ENCODE results near the gene PRKCQ. TPM values are rescaled to one million over a fixed set of nuclear protein-coding genes. Genes with fewer than 3 reads are reported as not detected.

The PRKCQ gene
- total and polyA plus RNA-seq, 4 donors: 0.13 to 3.3 (median 0.45) TPM

DNA sequence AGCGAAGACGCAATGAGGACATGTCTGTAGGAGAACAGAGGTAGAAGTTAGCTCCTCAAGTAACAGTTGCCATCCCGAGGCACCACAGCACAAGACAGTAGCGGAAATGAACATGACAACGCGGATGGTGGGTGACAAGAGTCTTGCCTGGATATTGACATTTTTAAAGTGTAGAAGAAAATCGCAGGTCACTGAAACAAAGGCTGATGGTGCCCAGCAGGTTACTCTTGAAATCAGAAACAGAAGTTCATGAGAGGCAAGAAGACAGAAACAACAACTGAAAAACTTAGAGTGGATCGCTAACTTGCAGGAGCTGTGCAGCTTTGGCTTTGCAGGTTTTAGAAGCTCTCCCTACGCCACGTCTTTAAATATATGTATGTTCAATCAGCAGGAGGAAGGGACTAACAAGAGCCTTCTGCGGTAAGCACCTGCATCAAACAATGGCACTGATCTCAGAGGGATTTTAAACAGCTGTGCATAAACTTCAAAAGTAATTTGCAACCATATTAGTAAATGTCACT is 1.8 kb downstream of the PRKCQ start (continued):
- TF ChIP-seq GABPA (IDR thresholded peaks at IDR 0.05 in 1 of 2, conservative IDR thresholded peaks at IDR 0.05 in 1 of 2): no peak
- TF ChIP-seq FOXA1 (IDR thresholded peaks at IDR 0.05): no peak
- TF ChIP-seq, protein P1, sequence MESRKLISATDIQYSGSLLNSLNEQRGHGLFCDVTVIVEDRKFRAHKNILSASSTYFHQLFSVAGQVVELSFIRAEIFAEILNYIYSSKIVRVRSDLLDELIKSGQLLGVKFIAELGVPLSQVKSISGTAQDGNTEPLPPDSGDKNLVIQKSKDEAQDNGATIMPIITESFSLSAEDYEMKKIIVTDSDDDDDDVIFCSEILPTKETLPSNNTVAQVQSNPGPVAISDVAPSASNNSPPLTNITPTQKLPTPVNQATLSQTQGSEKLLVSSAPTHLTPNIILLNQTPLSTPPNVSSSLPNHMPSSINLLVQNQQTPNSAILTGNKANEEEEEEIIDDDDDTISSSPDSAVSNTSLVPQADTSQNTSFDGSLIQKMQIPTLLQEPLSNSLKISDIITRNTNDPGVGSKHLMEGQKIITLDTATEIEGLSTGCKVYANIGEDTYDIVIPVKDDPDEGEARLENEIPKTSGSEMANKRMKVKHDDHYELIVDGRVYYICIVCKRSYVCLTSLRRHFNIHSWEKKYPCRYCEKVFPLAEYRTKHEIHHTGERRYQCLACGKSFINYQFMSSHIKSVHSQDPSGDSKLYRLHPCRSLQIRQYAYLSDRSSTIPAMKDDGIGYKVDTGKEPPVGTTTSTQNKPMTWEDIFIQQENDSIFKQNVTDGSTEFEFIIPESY (IDR thresholded peaks at IDR 0.05): no peak
- TF ChIP-seq RXRA (IDR thresholded peaks at IDR 0.05): no peak
- TF ChIP-seq FOXA2 (IDR thresholded peaks at IDR 0.05): no peak
- TF ChIP-seq TAF1 (conservative IDR thresholded peaks at IDR 0.05): no peak

DNA sequence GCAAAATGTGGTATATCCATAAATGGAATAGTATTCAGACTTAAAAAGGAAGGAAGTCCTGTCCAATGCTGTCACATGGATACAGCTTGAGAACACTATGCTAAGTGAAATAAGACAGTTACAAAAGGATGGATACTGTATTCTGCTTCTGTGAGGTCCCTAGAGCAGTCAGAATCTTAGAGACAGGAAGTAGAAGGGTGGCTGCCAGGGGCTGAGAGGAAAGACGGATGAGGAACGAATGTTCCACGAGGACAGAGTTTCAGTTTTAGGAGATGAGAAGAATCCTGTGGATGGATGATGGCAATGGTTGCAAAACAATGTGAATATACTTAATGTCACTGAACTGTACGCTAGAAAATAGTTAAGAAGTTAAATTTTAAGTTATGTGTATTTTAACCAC is 3.8 kb downstream of the PRKCQ start:
- H3K9ac ChIP-seq (ENCODE audit: low read depth in 1 of 2, low read length in 2 of 2): no peak overlapping the region
- H3K4me3 ChIP-seq (ENCODE audit: low read depth in 1 of 3, low read length in 3 of 3): no peak overlapping the region
- H3K27ac ChIP-seq (ENCODE audit: low read depth in 1 of 2, low read length in 2 of 2): no peak overlapping the region
- H3K9me3 ChIP-seq (ENCODE audit: control insufficient read depth in 4 of 4, low read length in 3 of 4): no peaks in the 10 kb centered on the region
- H3K4me1 ChIP-seq (ENCODE audit: control insufficient read depth in 4 of 4, insufficient read depth in 4 of 4, low read length in 3 of 4): peaks cover 0 to 11% (median 6%) of the 10 kb centered on the region in 4 donors
- 65% methylated on average over 4 of the region's 4 CpGs for WGBS
- no peaks in the 10 kb centered on the region for H3K36me3 ChIP-seq (ENCODE audit: control insufficient read depth in 4 of 4, insufficient read depth in 3 of 4, low read depth in 1 of 4, low read length in 3 of 4)
- no peak for DNase-seq (ENCODE audit: low spot score)
- peaks cover 0 to 5% (median 1%) of the 10 kb centered on the region in 4 donors for H3K27me3 ChIP-seq (ENCODE audit: control insufficient read depth in 4 of 4, insufficient read depth in 4 of 4, low read length in 3 of 4)
- TF ChIP-seq, protein P2, sequence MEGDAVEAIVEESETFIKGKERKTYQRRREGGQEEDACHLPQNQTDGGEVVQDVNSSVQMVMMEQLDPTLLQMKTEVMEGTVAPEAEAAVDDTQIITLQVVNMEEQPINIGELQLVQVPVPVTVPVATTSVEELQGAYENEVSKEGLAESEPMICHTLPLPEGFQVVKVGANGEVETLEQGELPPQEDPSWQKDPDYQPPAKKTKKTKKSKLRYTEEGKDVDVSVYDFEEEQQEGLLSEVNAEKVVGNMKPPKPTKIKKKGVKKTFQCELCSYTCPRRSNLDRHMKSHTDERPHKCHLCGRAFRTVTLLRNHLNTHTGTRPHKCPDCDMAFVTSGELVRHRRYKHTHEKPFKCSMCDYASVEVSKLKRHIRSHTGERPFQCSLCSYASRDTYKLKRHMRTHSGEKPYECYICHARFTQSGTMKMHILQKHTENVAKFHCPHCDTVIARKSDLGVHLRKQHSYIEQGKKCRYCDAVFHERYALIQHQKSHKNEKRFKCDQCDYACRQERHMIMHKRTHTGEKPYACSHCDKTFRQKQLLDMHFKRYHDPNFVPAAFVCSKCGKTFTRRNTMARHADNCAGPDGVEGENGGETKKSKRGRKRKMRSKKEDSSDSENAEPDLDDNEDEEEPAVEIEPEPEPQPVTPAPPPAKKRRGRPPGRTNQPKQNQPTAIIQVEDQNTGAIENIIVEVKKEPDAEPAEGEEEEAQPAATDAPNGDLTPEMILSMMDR (IDR thresholded peaks at IDR 0.05; ENCODE audit: low read depth, low read length, missing input control): no peak
- no peak for TF ChIP-seq NR2F2 (IDR thresholded peaks at IDR 0.05)
- no peak for TF ChIP-seq FOXA2 (IDR thresholded peaks at IDR 0.05)
- TF ChIP-seq TAF1 (conservative IDR thresholded peaks at IDR 0.05): no peak
- TF ChIP-seq, protein P3, sequence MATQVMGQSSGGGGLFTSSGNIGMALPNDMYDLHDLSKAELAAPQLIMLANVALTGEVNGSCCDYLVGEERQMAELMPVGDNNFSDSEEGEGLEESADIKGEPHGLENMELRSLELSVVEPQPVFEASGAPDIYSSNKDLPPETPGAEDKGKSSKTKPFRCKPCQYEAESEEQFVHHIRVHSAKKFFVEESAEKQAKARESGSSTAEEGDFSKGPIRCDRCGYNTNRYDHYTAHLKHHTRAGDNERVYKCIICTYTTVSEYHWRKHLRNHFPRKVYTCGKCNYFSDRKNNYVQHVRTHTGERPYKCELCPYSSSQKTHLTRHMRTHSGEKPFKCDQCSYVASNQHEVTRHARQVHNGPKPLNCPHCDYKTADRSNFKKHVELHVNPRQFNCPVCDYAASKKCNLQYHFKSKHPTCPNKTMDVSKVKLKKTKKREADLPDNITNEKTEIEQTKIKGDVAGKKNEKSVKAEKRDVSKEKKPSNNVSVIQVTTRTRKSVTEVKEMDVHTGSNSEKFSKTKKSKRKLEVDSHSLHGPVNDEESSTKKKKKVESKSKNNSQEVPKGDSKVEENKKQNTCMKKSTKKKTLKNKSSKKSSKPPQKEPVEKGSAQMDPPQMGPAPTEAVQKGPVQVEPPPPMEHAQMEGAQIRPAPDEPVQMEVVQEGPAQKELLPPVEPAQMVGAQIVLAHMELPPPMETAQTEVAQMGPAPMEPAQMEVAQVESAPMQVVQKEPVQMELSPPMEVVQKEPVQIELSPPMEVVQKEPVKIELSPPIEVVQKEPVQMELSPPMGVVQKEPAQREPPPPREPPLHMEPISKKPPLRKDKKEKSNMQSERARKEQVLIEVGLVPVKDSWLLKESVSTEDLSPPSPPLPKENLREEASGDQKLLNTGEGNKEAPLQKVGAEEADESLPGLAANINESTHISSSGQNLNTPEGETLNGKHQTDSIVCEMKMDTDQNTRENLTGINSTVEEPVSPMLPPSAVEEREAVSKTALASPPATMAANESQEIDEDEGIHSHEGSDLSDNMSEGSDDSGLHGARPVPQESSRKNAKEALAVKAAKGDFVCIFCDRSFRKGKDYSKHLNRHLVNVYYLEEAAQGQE (IDR thresholded peaks at IDR 0.05): no peak
- TF ChIP-seq FOXA1 (IDR thresholded peaks at IDR 0.05): no peak
- no peak for TF ChIP-seq RAD21 (IDR thresholded peaks at IDR 0.05)
- no peak for TF ChIP-seq HNF4G (IDR thresholded peaks at IDR 0.05)
- TF ChIP-seq, protein P4, sequence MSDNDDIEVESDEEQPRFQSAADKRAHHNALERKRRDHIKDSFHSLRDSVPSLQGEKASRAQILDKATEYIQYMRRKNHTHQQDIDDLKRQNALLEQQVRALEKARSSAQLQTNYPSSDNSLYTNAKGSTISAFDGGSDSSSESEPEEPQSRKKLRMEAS (IDR thresholded peaks at IDR 0.05): no peak
- TF ChIP-seq RXRA (IDR thresholded peaks at IDR 0.05): no peak
- TF ChIP-seq, protein P1 (IDR thresholded peaks at IDR 0.05): no peak
- no peak for TF ChIP-seq GABPA (IDR thresholded peaks at IDR 0.05 in 1 of 2, conservative IDR thresholded peaks at IDR 0.05 in 1 of 2)
- no peak for TF ChIP-seq JUND (IDR thresholded peaks at IDR 0.05)
- TF ChIP-seq YY1 (IDR thresholded peaks at IDR 0.05): no peak
- TF ChIP-seq SP1 (IDR thresholded peaks at IDR 0.05): no peak
- TF ChIP-seq, protein P5, sequence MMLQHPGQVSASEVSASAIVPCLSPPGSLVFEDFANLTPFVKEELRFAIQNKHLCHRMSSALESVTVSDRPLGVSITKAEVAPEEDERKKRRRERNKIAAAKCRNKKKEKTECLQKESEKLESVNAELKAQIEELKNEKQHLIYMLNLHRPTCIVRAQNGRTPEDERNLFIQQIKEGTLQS (IDR thresholded peaks at IDR 0.05): no peak
- no peak for TF ChIP-seq HNF4A (conservative IDR thresholded peaks at IDR 0.05)

Measured in liver (tissue), 9 donors.